Measurements from ENCODE around the gene RIPK1. TPM values are rescaled to one million over a fixed set of nuclear protein-coding genes. Genes with fewer than 3 reads are reported as not detected.
"Not testable (repeated sequence)": the region's sequence is repeated elsewhere in the genome, so short reads cannot be mapped to it uniquely, and the experiment has no call there.

RIPK1 gene
- total and polyA plus RNA-seq, 2 of the 8 experiments (the other 6 are each of a cell fraction or from before 2014, with no cell fraction given): 5.9 to 22.9 TPM

DNA sequence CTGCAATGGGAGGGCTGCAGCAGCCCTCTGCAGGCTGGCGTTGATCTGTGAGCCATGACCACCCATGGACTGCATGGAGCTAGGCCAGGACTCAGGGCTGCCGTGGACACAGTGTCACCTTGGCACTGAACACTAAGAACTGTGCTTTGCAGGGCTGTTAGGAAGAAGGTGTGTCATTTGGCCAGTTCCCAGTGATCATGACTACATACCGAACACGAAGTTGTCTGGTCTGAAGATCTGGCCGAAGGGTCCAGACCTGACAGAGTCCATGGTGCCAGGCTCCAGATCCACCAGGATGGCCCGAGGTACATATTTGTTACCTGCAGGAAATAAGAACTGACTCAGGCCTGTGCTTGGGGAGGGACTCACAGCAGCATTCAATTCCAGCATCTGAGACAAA, 87.1 kb downstream of the RIPK1 start:
- H2BK20ac ChIP-seq (ENCODE audit: low read length); H2BK5ac ChIP-seq (ENCODE audit: low read depth, low read length); H2AFZ ChIP-seq (ENCODE audit: low read length); H3K23me2 ChIP-seq (ENCODE audit: low read depth, low read length); H3K27ac ChIP-seq (ENCODE audit: low read depth, low read length); H2AK5ac ChIP-seq (ENCODE audit: low read depth, low read length); H4K91ac ChIP-seq (replicated peaks; ENCODE audit: insufficient read length, low read length); H2BK120ac ChIP-seq (replicated peaks; ENCODE audit: low read depth, low read length); FAIRE-seq; H4K8ac ChIP-seq (ENCODE audit: extremely low read depth, insufficient read depth, low read length); H3K79me2 ChIP-seq (ENCODE audit: control insufficient read depth in 1 of 2, insufficient read depth in 2 of 2, low read length in 2 of 2); H3K4me2 ChIP-seq (ENCODE audit: insufficient read depth in 1 of 2, low read depth in 2 of 2, low read length in 2 of 2); H3K18ac ChIP-seq (ENCODE audit: extremely low read depth, low read length); H3K79me1 ChIP-seq (ENCODE audit: low read depth, low read length); H3K14ac ChIP-seq (ENCODE audit: insufficient read length); H3K9me3 ChIP-seq (ENCODE audit: insufficient read depth in 2 of 2, low read depth in 1 of 2, low read length in 1 of 2); H4K20me1 ChIP-seq (replicated peaks in 1 of 2; ENCODE audit: control insufficient read depth in 1 of 2, insufficient read depth in 2 of 2, low read length in 2 of 2); H2BK12ac ChIP-seq (ENCODE audit: low read depth, low read length); H4K5ac ChIP-seq (ENCODE audit: insufficient read length, low read depth, low read length); H3K23ac ChIP-seq (ENCODE audit: insufficient read length); H3K56ac ChIP-seq (replicated peaks; ENCODE audit: insufficient read length, low read depth, low read length); H3K4ac ChIP-seq (replicated peaks; ENCODE audit: insufficient read length, low read depth, low read length); H3K4me3 ChIP-seq (ENCODE audit: extremely low read depth in 1 of 4, insufficient read depth in 2 of 4, low read depth in 3 of 4, low read length in 4 of 4); H2BK15ac ChIP-seq (ENCODE audit: low read length); H3K27me3 ChIP-seq (replicated peaks in 1 of 4; ENCODE audit: control insufficient read depth in 3 of 4, extremely low read depth in 1 of 4, insufficient read depth in 3 of 4, low read length in 3 of 4); H3K9ac ChIP-seq (replicated peaks in 1 of 4; ENCODE audit: extremely low read depth in 1 of 4, low read depth in 3 of 4, low read length in 3 of 4); DNase-seq (ENCODE audit: low read depth in 1 of 2, low spot score in 2 of 2): not testable (repeated sequence)
- POLR2A ChIA-PET (ENCODE audit: partially characterized antibody): interaction anchor here (0.9 to 3.1 kb wide), 6 partner anchors 10 to 76 kb away, joined by 3 to 22 read pairs (median 5); partner anchors contain the start of gene TUBB2B
- WGBS, 2 experiments (ENCODE audit: extremely low coverage in 1 of 2, insufficient coverage in 1 of 2, insufficient read length in 1 of 2, insufficient replicate concordance in 2 of 2, low coverage in 1 of 2, low lambda C conversion rate in 2 of 2, missing lambda C conversion rate in 1 of 2): 95% methylated on average over 6 of the region's 6 CpGs; no CpG with 5 or more reads in 1 of the 2 experiments
- CTCF ChIA-PET (ENCODE audit: partially characterized antibody): interaction anchor here (1.0 to 2.0 kb wide), 3 partner anchors 29 to 40 kb away, joined by 3 to 13 read pairs (median 5); no protein-coding TSS in a partner anchor
- H3K4me1 ChIP-seq (replicated peaks in 1 of 4; ENCODE audit: control insufficient read depth in 3 of 4, insufficient read depth in 4 of 4, low read length in 3 of 4): peaks cover 0 to 13% (median 6%) of the 10 kb centered on the region in 4 experiments; a peak in 4 of 7 replicates
- peaks cover 4 to 29% (median 14%) of the 10 kb centered on the region in 4 experiments; a peak in 6 of 8 replicates for H3K36me3 ChIP-seq (ENCODE audit: control insufficient read depth in 2 of 4, insufficient read depth in 4 of 4, low read length in 3 of 4)
